HG03139 (cell line): ENCODE results near the gene SAMD8.
"Not testable (repeated sequence)": the region's sequence is repeated elsewhere in the genome, so short reads cannot be mapped to it uniquely, and the experiment has no call there.

Experiments
- ATAC-seq: cut with Tn5 transposase; IDR thresholded peaks from one replicate; pipeline ENCODE4 v1.9.1; 2021; ENCODE audit not compliant: unreplicated experiment

SAMD8 gene

GRCh38 chr10:75191821-75192568 is 80.5 kb downstream of the SAMD8 start:
- ATAC-seq, result no peak

- not testable (repeated sequence) for ATAC-seq
Measured at GRCh38 chr10:75194625-75195024, 83.2 kb downstream of the SAMD8 start.

DNA sequence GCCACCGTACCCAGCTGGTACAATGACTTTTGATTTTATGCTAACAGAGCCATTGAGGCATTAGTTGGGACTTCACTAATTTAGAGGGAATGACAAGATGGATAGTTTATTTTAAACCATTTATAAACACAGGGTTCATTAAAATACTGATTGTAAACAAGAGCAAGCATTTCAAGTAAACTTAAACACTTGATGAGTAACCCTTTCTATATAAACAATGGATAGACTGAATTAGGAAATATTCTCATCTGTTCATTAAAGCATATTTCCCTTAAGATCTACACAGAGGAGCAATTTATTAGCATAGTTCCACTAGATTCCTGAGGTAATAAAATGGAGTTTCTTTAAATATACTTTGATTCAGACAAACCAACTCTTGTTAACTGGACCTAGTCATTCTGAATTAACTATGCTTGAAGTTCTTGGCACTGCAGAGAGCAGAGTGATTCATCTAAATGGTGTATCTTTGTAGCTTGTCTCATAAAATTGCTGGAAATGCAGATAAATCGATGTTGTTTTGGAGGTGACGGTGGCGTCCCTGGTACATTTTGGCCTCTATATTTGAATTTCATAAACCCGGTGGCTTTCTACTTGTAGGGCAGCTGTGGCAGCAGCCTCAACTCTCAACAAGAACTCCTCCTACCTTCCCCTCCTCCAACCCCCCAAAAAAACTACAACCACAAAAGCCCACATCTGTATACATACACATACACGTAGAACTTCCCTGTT is 83.7 kb downstream of the SAMD8 start:
- no peak for ATAC-seq

- no peak for ATAC-seq
Measured at GRCh38 chr10:75197066-75197465, 85.6 kb downstream of the SAMD8 start.

GRCh38 chr10:75197906-75198305 is 86.5 kb downstream of the SAMD8 start:
- ATAC-seq, result no peak

GRCh38 chr10:75199949-75200348 is 88.5 kb downstream of the SAMD8 start:
- ATAC-seq, result not testable (repeated sequence)

- ATAC-seq, result no peak
Measured at GRCh38 chr10:75201793-75202307, 90.4 kb downstream of the SAMD8 start.

GRCh38 chr10:75202321-75203045 is 91.0 kb downstream of the SAMD8 start:
- ATAC-seq, result no peak

DNA sequence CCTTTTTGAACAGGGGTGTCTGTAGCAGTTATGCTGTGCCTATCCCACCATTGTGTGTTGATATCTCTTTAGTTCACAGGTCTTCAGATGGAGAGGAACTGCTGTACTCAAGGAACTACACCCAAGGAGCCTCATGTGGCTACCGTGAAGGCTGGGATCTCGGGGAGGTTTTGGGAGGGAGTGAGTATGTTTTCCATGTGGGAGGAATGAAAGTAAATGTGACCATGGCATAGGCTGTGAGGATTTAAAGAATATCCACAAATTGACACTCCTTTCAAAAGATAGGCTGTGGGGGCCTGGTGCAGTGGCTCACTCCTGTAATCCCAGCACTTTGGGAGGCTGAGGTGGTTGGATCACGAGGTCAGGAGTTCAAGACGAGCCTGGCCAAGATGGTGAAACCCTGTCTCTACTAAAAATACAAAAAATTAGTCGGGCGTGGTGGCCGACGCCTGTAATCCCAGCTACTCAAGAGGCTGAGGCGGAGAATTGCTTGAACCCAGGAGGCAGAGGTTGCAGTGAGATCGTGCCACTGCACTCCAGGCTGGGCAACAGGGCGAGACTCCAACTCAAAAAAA is 91.7 kb downstream of the SAMD8 start:
- not testable (repeated sequence) for ATAC-seq

DNA sequence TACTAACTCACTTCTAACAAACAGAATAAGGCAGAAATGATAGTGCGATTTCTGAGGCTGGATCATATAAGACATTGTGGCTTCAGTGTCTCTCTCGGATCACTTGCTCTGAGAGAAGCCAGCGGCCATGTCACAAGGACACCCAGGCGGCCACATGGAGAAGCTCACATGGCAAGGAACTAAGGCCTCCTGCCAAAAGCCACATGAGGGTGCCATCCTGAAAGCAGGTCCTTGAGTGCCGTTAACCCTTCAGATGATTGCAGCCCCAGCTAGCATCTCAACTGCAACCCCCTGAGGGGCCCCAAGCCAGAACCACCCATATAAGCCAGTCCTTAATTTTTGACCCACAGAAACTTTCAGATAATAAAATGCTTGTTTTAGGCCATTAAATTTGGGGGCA is 92.3 kb downstream of the SAMD8 start:
- ATAC-seq, result no peak

DNA sequence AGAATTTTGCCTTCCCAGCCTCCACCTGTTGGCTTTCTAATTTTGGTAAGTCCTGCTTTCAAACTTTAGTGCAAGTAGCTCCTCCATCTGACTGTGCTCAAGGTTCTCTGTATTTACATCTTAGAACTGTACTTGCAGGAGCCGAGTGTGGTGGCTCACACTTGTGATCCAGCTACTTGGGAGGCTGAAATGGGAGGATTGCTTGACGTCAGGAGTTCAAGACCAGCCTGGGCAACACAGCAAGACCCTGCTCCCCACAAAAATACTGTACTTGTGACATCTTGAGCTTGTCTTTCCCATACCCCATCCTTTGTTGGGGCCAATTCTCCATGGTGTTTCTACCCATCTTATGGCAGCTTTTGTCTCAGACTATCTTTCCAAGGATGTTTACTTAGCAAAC is 94.5 kb downstream of the SAMD8 start:
- no peak for ATAC-seq

DNA sequence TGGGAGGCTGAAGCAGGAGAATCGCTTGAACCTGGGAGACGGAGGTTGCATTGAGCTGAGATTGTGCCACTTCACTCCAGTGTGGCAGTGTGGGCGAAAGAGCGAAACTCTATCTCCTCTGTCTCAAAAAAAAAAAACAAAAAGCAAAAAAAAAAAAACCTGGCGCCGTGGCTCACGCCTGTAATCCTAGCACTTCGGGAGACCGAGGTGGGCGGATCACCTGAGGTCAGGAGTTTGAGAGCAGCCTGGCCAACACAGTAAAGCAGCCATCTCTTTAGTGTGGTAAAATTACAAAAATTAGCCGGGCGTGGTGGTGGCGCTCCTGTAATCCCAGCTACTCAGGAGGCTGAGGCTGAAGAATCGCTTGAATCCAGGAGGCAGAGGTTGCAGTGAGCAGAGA is 95.2 kb downstream of the SAMD8 start:
- ATAC-seq, result not testable (repeated sequence)

- ATAC-seq, result no peak
Measured at GRCh38 chr10:75207079-75207856, 95.8 kb downstream of the SAMD8 start.

DNA sequence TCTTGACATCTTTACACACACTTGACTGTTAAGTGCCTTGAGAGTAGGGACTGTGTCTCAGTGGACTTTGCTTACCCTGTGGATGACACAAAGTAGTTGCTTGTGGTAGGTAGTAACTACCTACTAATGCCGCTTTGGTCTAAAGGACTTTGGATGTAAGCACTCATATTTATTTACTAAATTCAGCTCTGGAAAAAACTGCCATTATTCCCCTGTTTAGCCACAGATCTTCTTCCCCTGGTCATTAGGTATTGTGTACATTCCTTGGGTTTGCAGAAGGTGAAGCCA is 96.3 kb downstream of the SAMD8 start:
- no peak for ATAC-seq

DNA sequence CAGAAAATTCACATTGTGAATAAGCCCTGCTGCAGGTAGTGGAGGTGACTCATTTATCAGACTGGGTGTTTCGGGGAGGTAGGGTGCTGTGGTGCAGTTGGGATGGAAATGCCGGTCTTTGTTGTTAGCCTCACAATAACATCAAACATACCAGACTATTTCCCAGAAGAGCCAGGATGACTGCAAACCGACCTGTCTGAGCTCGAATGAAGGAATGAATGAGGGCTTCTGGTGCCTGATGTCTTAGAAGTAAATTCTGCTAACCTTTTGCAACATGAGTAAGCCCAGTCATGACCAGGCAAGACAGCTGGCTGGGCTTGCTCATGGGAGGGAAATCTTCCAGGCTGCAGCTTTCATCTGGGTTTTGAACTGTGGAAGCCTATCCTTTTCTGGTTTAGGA is 96.7 kb downstream of the SAMD8 start:
- ATAC-seq, result no peak

- no peak for ATAC-seq
Measured at GRCh38 chr10:75209086-75209920, 97.8 kb downstream of the SAMD8 start.

GRCh38 chr10:75209921-75210281 is 98.4 kb downstream of the SAMD8 start:
- ATAC-seq, result peak; percentile 37

DNA sequence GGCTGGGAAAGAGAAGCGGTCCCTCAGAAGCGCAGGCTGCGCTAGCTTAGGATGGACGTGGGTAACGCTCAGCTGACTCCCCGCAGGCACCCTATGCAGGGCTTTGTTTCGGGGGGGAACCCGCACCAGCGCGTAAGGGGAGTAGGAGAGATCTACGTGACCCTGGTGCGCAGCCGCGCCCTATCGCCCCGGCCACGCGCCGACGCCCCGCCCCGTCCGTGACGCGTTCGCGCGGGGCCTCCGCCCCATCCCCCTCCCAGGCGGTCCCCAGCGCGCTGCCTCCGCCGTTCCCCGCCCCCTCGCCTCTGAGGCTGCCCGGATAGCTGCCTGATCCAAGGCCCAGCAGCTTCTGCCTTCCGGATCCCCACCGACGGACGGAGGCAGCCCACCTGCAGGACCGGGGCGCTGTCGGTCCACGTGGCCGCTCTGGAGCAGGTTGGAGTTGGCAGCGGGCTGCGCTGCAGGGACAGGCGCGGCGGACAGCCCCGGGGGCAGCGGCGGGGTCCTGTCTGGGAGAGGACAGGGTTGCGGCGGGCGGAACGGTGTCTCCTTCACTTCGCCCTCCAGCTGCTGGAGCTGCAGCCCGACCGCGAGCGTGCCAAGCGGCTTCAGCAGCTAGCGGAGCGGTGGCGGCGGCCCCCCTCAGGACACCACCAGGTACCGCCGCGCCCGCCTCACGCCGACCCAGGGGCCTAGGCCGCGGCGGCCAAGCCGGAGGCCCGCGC is 99.0 kb downstream of the SAMD8 start, which contains the start of gene VDAC2:
Gene VDAC2 (plus strand): TSS at position 515 of the 725 bp plus-strand sequence. CDS start 363 bp downstream, outside the sequence.
- ATAC-seq, result peak; percentile 81
